PC-9 (cell line): ENCODE results near the gene VOPP1. TPM values are rescaled to one million over a fixed set of nuclear protein-coding genes. Genes with fewer than 3 reads are reported as not detected.

Experiments used
- BruUV-seq: library from RNA; stranded (reverse); fragments of 400-500 nt; replicated peaks from 2 replicates; lab custom pipeline; 2021; lab: Mats Ljungman, UMichigan
- CTCF ChIA-PET: fragments of 300-600 bp; sonication (Branson Sonifier 250); formaldehyde crosslinking; loops from one replicate; lab custom pipeline; 2022; ENCODE audit warnings: antibody characterized with exemption; lab: Charles Lee
- POLR2A ChIA-PET: fragments of 300-600 bp; sonication (Branson Sonifier 250); formaldehyde crosslinking; loops from one replicate; lab custom pipeline; 2022; ENCODE audit warnings: antibody characterized with exemption; ENCODE audit not compliant: unreplicated experiment; lab: Charles Lee
- DNase-seq, 2 experiments: peaks; one replicate each; pipeline versions ENCODE4 v3.0.0 to v3.0.0-alpha.2; 2015 to 2022; ENCODE audit warnings: mixed read lengths in 1 of 2
- H2AFZ ChIP-seq: fragments of 200-600 bp; sonication (generic); 2 replicates; pipeline ENCODE4 v1.8.1; 2017; ENCODE audit warnings: antibody characterized with exemption
- H3F3A ChIP-seq: fragments of 200-600 bp; sonication (generic); 2 replicates; pipeline ENCODE4 v1.8.1; 2017; ENCODE audit warnings: antibody characterized with exemption, mild to moderate bottlenecking, low read depth; ENCODE audit not compliant: insufficient read depth
- H3K27ac ChIP-seq: fragments of 200-600 bp; sonication (generic); 2 replicates; pipeline ENCODE4 v1.6.1; 2016; ENCODE audit warnings: mixed run types
- H3K27me3 ChIP-seq: fragments of 200-600 bp; sonication (generic); 2 replicates; pipeline ENCODE4 v1.6.1; 2016; ENCODE audit warnings: low read depth, mixed run types; ENCODE audit not compliant: insufficient read depth
- H3K36me3 ChIP-seq: fragments of 200-600 bp; sonication (generic); 2 replicates; pipeline ENCODE4 v1.6.1; 2016; ENCODE audit warnings: low read depth, mixed run types
- H3K4me1 ChIP-seq: fragments of 200-600 bp; sonication (generic); replicated peaks from 2 replicates; pipeline ENCODE4 v1.6.1; 2016; ENCODE audit warnings: mixed run types; ENCODE audit not compliant: insufficient read depth
- H3K4me2 ChIP-seq: fragments of 200-600 bp; sonication (generic); 2 replicates; pipeline ENCODE4 v1.6.1; 2017; ENCODE audit warnings: mixed run types
- H3K4me3 ChIP-seq: fragments of 200-600 bp; sonication (generic); 2 replicates; pipeline ENCODE4 v1.6.1; 2016; ENCODE audit warnings: mixed run types
- H3K79me2 ChIP-seq: fragments of 200-600 bp; sonication (generic); 2 replicates; pipeline ENCODE4 v1.6.1; 2017; ENCODE audit warnings: low read depth, mixed run types
- H3K9me2 ChIP-seq: fragments of 200-600 bp; sonication (generic); 2 replicates; pipeline ENCODE4 v1.8.1; 2017; ENCODE audit warnings: mild to moderate bottlenecking; ENCODE audit not compliant: insufficient read depth
- H3K9me3 ChIP-seq: fragments of 200-600 bp; sonication (generic); 2 replicates; pipeline ENCODE4 v1.8.1; 2016; ENCODE audit warnings: low read depth; ENCODE audit not compliant: insufficient read depth
- H4K20me1 ChIP-seq: fragments of 200-600 bp; sonication (generic); 2 replicates; pipeline ENCODE4 v1.8.1; 2017; ENCODE audit not compliant: insufficient read depth
- CTCF ChIP-seq: fragments of 200-600 bp; sonication (generic); conservative IDR thresholded peaks from 2 replicates; pipeline ENCODE4 v1.6.1; 2017; ENCODE audit warnings: mixed run types, antibody characterized with exemption, mild to moderate bottlenecking, moderate library complexity
- EZH2 ChIP-seq: fragments of 200-600 bp; sonication (generic); IDR thresholded peaks from 2 replicates; pipeline ENCODE4 v1.8.0; 2017; ENCODE audit warnings: antibody characterized with exemption, low read depth
- intact Hi-C: fragments of 100-400 bp; cut with micrococcal nuclease; formaldehyde crosslinking; loops from one replicate; pipeline ENCODE4 v1.10.0; 2022; ENCODE audit not compliant: unreplicated experiment
- total RNA-seq: library from RNA; stranded (reverse); gene quantifications from 2 replicates; pipeline ENCODE4 v1.2.3, GENCODE V29; 2021

Gene VOPP1
- total RNA-seq, 1 experiment from 2014 or later: 207 TPM

GRCh38 chr7:55590517-55591281, 18.4 kb upstream of the VOPP1 start:
- Histone ChIP-seq H3F3A (no peaks in the 10 kb centered on the region), H3K27ac (no peak overlapping the region), H3K9me3 (no peaks in the 10 kb centered on the region), H3K4me3 (no peak overlapping the region), H4K20me1 (no peaks in the 10 kb centered on the region), H2AFZ (no peak overlapping the region), H3K4me2 (no peak overlapping the region), H3K36me3 (no peaks in the 10 kb centered on the region), H3K79me2 (no peaks in the 10 kb centered on the region), H3K27me3 (no peaks in the 10 kb centered on the region), H3K9me2 (no peaks in the 10 kb centered on the region), H3K4me1 (no peaks in the 10 kb centered on the region)
- TF ChIP-seq CTCF (no peak), EZH2 (no peak)
- intact Hi-C loops: no loop called here
- CTCF ChIA-PET: interaction anchor here (0.5 kb wide), 1 partner anchor 410 kb away, joined by 4 read pairs; no protein-coding TSS in a partner anchor
- BruUV-seq: no TSS peak
- DNase-seq: no peak
- POLR2A ChIA-PET: no interaction called here

- H3K9me3 ChIP-seq: no peaks in the 10 kb centered on the region
- no peak overlapping the region for H3K4me2 ChIP-seq
- H4K20me1 ChIP-seq: no peaks in the 10 kb centered on the region
- no peak overlapping the region for H3K27ac ChIP-seq
- H3K4me3 ChIP-seq: no peak overlapping the region
- no peaks in the 10 kb centered on the region for H3F3A ChIP-seq
- H3K9me2 ChIP-seq: no peaks in the 10 kb centered on the region
- H3K27me3 ChIP-seq: no peaks in the 10 kb centered on the region
- no peaks in the 10 kb centered on the region for H3K36me3 ChIP-seq
- no peak for TF ChIP-seq CTCF
- no peak for TF ChIP-seq EZH2
- H3K4me1 ChIP-seq: no peaks in the 10 kb centered on the region
- no peak overlapping the region for H2AFZ ChIP-seq
- ChIA-PET CTCF (no interaction called here), POLR2A (no interaction called here)
- no peaks in the 10 kb centered on the region for H3K79me2 ChIP-seq
- intact Hi-C loops: no loop called here
- BruUV-seq: no TSS peak
- no peak for DNase-seq
Observed at GRCh38 chr7:55589905-55590304, 17.6 kb upstream of the VOPP1 start.

DNA sequence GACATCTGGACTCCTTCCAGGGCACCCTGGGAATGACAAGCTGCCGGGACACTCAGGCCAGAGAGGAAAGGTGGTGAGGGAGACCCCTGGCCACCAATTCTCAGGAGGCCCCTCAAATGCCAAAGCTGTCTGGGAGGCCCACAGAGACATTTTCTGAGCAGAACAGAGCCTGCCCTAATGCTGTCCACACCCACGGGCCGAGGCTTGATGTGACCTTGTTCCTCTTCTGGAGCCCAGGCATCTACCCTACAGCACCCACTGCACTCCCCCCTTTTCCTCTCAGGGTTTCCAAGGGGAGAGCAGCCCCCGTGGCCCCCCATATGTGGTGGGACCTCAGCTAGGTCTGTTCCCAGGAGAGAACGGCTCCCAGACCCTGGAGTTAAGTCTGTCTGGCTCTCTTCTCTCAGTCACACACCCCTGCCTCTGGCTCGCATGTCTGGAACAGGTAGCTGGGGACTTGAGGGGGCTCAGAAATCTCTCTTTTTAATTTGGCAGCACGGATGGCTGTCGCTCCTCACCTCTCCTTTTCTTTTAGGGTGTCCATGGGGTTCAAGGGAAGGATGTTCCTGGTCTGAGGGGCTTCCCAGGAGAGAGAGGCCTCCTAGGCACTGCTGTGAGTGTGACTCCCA, 16.8 kb upstream of the VOPP1 start:
- no peak overlapping the region for H3K4me2 ChIP-seq
- H3K27ac ChIP-seq: no peak overlapping the region
- no TSS peak for BruUV-seq
- no peaks in the 10 kb centered on the region for H3K36me3 ChIP-seq
- ChIA-PET POLR2A (no interaction called here), CTCF (no interaction called here)
- peaks cover 4% of the 10 kb centered on the region for H3K4me1 ChIP-seq
- H4K20me1 ChIP-seq: no peaks in the 10 kb centered on the region
- H3F3A ChIP-seq: peaks cover 4% of the 10 kb centered on the region; the same call in 1 of the 2 replicates
- no peaks in the 10 kb centered on the region for H3K79me2 ChIP-seq
- no peak overlapping the region for H3K4me3 ChIP-seq
- TF ChIP-seq CTCF (no peak), EZH2 (no peak)
- no peaks in the 10 kb centered on the region for H3K9me3 ChIP-seq
- no peaks in the 10 kb centered on the region for H3K9me2 ChIP-seq
- no peaks in the 10 kb centered on the region for H3K27me3 ChIP-seq
- intact Hi-C loops: no loop called here
- no peak for DNase-seq
- H2AFZ ChIP-seq: no peak overlapping the region
